K562 (cell line): ENCODE data around the gene PLXDC1. TPM values are rescaled to one million over a fixed set of nuclear protein-coding genes. Genes with fewer than 3 reads are reported as not detected.

Experiments
- BRD4 ChIP-seq: fragments of 200-600 bp; sonication (generic); IDR thresholded peaks from 2 replicates; pipeline ENCODE4 v1.6.1; 2017; ENCODE audit warnings: inconsistent platforms
- CUX1 ChIP-seq: fragments of 200-800 bp; sonication (Bioruptor generic); IDR thresholded peaks from 2 replicates; pipeline ENCODE4 v1.6.1; 2016; ENCODE audit warnings: missing genetic modification characterization, missing compliant biosample characterization
- DLX4 ChIP-seq: fragments of 250-450 bp; sonication (Bioruptor Pico); IDR thresholded peaks from 2 replicates; pipeline ENCODE4 v1.6.1; 2021; ENCODE audit warnings: mild to moderate bottlenecking
- GATAD2B ChIP-seq: fragments of 450-650 bp; IDR thresholded peaks from 2 replicates; pipeline ENCODE4 v1.6.1; 2017; ENCODE audit warnings: mild to moderate bottlenecking, borderline replicate concordance
- MTA3 ChIP-seq: fragments of 450-650 bp; formaldehyde crosslinking; IDR thresholded peaks from 2 replicates; pipeline ENCODE4 v1.6.1; 2017; ENCODE audit warnings: mild to moderate bottlenecking, borderline replicate concordance
- NUFIP1 ChIP-seq: fragments of 450-650 bp; IDR thresholded peaks from 2 replicates; pipeline ENCODE4 v1.6.1; 2018; ENCODE audit not compliant: partially characterized antibody
- VEZF1 ChIP-seq: fragments of 200-800 bp; sonication (Bioruptor generic); IDR thresholded peaks from 2 replicates; pipeline ENCODE4 v1.6.1; 2017; ENCODE audit warnings: missing genetic modification characterization, missing compliant biosample characterization
- ZBTB40 ChIP-seq, 2 experiments: fragments of 450-650 bp in 1 of 2; sonication (generic) in 1 of 2; formaldehyde crosslinking in 1 of 2; IDR thresholded peaks; 2 replicates each; pipeline versions ENCODE4 v1.7.1 to v1.9.0; 2016 to 2022; ENCODE audit warnings: inconsistent platforms in 1 of 2, mild to moderate bottlenecking in 1 of 2, missing genetic modification reagents in 1 of 2
- ZFX ChIP-seq: sonication (generic); formaldehyde crosslinking; IDR thresholded peaks from 2 replicates; pipeline ENCODE4 v1.8.0; 2022; ENCODE audit warnings: mild to moderate bottlenecking, missing genetic modification reagents, moderate library complexity
- ZSCAN29 ChIP-seq: fragments of 450-650 bp; IDR thresholded peaks from 2 replicates; pipeline ENCODE4 v1.6.1; 2017
- polyA plus RNA-seq, 8 experiments: library from polyadenylated mRNA; depleted of rRNA in 4 of 8; stranded (reverse) in 5 of 8; unstranded in 3 of 8; fragments of >200 nt; fragmentation: Nextera tagmentation in 2 of 8; fragmentation: Illumina TruSeq in 1 of 8; extraction: Ambion mirVana in 2 of 8; extraction: Trizol in 1 of 8; gene quantifications; 2 replicates each; pipeline versions ENCODE4 v1.2.1 to v1.2.3, GENCODE V29; 2011 to 2014; ENCODE audit warnings: inconsistent platforms in 1 of 8, missing spikeins in 1 of 8
- total RNA-seq, 7 experiments: library from RNA; depleted of rRNA in 6 of 7; stranded (reverse); fragments of >200 nt in 6 of 7; fragmentation: Illumina TruSeq in 2 of 7; extraction: Trizol in 2 of 7; gene quantifications; 2 replicates each; pipeline versions ENCODE4 v1.2.1 to v1.2.3, GENCODE V29; 2011 to 2021; ENCODE audit warnings: low replicate concordance in 1 of 7

PLXDC1 gene
- total and polyA plus RNA-seq, 9 of the 15 experiments (the other 6 are each of a cell fraction or from before 2014, with no cell fraction given), result not detected

GRCh38 chr17:39200070-39200879 lies 48.8 kb upstream of the PLXDC1 start, which contains the start of gene RPL19 (continued):
- no peak; the same call in 1 of the 2 replicates for TF ChIP-seq ZBTB40 (IDR thresholded peaks at IDR 0.05)
- no peak for TF ChIP-seq ZBTB40 (CRISPR knock-in tag; IDR thresholded peaks at IDR 0.05)
- no peak for TF ChIP-seq DLX4 (CRISPR knock-in tag)
- TF ChIP-seq VEZF1 (CRISPR knock-in tag), result peak; percentile 76
- TF ChIP-seq ZFX (CRISPR knock-in tag), result peak; percentile 83
- TF ChIP-seq GATAD2B, result no peak
- TF ChIP-seq CUX1 (CRISPR knock-in tag), result 0 out of 2 replicates have a peak, but pooled peaks have one; percentile 19
- TF ChIP-seq MTA3, result peak; percentile 82
- TF ChIP-seq ZSCAN29, result no peak
- peak; percentile 97 for TF ChIP-seq BRD4
- no peak for TF ChIP-seq NUFIP1
